HG02588 (cell line): ENCODE data around the gene KMT2A.
"Not testable (repeated sequence)": the region's sequence is repeated elsewhere in the genome, so short reads cannot be mapped to it uniquely, and the experiment has no call there.

Experiments used
- ATAC-seq: cut with Tn5 transposase; IDR thresholded peaks from one replicate; pipeline ENCODE4 v1.9.1; 2021; ENCODE audit warnings: mild to moderate bottlenecking, moderate library complexity; ENCODE audit not compliant: unreplicated experiment

KMT2A gene

DNA sequence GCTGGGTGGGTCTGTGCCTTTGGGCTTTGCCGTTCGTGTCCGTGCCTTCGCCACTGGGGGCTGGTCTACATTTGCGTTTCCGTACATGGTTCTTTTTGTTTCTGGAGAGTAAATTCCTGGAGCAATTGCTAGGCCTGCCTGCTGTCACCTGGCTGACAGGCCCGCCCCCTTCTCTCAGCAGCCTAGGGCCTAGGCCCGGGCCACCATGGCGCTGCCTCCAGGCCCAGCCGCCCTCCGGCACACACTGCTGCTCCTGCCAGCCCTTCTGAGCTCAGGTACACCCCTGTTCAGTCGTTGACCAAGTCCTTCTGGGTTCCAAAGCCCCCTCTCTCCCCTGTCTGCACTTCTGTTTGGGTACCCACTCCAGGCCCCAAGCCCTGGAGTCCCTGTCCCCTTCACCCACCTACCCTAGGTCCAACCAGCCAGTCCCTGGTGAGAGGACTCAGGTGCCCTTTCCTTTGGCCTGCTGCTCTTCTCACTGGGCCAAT lies 95.3 kb downstream of the KMT2A start:
- no peak for ATAC-seq

DNA sequence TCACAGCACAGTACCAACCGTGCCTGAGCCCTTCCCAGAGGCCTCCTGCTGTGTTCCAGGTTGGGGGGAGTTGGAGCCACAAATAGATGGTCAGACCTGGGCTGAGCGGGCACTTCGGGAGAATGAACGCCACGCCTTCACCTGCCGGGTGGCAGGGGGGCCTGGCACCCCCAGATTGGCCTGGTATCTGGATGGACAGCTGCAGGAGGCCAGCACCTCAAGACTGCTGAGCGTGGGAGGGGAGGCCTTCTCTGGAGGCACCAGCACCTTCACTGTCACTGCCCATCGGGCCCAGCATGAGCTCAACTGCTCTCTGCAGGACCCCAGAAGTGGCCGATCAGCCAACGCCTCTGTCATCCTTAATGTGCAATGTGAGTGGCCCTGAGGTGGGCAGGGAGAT lies 95.8 kb downstream of the KMT2A start:
- no peak for ATAC-seq

DNA sequence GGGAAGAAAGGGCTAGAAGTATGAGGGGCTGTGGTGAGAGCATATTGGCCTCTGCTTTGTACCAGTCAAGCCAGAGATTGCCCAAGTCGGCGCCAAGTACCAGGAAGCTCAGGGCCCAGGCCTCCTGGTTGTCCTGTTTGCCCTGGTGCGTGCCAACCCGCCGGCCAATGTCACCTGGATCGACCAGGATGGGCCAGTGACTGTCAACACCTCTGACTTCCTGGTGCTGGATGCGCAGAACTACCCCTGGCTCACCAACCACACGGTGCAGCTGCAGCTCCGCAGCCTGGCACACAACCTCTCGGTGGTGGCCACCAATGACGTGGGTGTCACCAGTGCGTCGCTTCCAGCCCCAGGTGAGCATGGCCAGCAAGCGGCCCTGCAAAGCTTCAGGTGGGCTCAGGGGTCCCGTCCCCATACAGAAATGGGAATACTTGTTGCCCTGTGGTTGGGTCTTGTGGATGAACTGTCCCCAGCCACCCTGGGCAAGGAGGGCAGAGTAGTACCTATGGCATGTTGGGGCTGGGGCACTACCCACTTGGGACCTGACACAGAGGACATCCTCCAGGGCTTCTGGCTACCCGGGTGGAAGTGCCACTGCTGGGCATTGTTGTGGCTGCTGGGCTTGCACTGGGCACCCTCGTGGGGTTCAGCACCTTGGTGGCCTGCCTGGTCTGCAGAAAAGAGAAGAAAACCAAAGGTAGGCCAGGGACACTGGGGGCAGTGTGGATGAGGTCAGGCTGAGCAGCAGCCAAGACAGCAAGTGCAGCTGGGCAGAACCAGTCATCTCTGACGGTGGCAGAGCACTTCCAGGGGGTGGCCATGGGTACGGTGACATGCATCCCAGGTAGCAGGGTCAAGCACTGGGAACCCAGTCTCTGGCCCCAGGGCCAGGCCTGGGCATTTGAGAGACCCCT lies 96.8 kb downstream of the KMT2A start:
- no peak for ATAC-seq

DNA sequence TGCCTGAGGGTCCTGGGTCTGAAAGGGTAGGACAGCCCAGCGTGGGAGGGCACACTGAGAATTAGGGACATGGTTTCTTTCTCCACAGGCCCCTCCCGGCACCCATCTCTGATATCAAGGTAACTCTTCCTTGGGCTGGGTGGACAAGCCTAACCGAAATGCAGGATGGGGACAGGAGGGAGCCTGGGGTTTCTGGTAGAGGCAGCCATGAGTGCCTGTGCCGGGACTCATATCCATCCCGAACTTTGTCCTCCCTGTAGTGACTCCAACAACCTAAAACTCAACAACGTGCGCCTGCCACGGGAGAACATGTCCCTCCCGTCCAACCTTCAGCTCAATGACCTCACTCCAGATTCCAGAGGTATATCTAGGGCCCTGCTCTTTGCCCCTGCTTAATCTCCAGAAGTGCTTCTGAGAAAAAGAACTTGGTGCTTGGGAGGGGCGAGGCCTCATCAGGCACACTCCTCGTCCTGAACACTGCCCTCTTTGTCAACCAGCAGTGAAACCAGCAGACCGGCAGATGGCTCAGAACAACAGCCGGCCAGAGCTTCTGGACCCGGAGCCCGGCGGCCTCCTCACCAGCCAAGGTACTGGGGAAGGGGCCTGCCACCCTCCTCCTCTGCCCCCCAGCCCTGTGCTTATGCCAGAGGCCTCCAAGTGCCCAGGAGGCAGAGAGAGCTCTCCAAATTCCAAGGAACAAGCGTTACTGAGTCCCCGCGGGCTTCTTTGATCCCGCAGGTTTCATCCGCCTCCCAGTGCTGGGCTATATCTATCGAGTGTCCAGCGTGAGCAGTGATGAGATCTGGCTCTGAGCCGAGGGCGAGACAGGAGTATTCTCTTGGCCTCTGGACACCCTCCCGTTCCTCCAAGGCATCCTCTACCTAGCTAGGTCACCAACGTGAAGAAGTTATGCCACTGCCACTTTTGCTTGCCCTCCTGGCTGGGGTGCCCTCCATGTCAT lies 97.8 kb downstream of the KMT2A start:
- ATAC-seq = no peak

DNA sequence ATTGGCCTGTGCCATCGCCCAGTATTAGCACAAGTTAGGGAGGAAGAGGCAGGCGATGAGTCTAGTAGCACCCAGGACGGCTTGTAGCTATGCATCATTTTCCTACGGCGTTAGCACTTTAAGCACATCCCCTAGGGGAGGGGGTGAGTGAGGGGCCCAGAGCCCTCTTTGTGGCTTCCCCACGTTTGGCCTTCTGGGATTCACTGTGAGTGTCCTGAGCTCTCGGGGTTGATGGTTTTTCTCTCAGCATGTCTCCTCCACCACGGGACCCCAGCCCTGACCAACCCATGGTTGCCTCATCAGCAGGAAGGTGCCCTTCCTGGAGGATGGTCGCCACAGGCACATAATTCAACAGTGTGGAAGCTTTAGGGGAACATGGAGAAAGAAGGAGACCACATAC lies 99.0 kb downstream of the KMT2A start:
- ATAC-seq = no peak

DNA sequence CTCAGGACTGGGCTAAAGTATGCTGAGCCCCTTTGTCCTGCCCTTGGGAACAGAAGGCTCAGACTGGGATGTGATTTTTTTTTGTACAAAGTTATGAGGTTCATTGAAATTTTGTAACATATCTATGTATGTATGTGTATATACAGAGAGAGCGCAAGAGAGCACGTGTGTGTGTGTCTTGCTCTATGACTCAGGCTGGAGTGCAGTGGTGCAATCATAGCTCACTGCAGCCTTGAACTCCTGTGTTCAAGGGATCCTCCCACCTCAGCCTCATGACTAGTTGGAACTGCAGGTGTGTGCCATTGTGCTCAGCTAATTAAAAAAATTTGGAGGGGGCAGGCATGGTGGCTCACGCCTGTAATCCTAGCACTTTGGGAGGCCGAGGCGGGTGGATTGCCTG lies 100.4 kb downstream of the KMT2A start:
- no peak for ATAC-seq

DNA sequence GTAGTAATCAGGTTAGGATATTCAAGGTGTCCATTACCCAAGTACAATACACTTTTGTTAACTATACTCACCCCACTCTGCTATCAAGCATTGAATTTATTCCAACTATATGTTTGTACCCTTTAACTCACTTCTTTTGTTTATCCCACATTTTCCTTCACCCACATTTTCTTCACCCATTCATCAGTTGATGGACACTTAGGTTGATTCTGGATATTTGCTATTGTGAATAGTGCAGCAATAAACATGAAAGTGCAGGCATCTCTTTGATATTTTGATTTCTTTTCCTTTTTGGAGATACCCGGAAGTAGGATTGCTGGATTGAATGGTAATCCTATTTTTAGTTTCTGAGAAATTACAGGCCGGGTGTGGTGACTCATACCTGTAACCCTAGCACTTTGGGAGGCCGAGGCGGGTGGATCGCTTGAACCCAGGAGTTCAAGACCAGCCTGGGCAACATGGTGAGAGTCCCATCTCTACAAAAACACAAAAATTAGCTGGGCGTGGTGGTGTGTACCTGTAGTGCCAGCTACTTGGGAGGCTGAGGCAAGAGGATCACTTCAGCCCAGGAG lies 101.2 kb downstream of the KMT2A start:
- ATAC-seq = no peak

DNA sequence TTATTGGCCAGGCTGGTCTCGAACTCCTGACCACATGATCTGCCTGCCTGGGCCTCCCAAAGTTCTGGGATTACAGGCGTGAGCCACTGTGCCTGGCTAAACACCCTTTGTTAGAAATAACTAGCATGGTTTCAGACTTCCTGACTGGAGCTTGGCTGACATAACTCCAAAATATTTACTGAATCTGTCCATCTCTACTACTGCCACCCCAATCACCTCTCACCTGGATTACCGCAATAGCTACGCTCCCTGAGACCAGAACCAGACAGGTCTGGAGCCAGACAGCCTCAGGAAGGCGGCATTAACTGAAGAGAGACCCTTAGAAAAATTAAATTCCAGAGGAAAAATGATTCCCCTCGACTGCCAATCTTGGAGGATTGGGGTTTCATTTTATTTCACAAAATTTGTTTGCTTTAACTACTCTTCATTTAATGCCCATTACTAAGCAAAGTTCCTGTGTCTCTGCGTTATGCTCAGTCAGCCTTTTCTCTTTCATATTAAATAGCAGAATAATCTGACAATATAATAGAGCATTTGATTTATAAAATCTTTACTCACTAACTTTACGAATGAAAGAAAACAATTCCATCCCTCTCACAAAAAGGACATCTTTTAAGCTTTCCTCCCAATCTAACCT lies 107.8 kb downstream of the KMT2A start:
- no peak for ATAC-seq

DNA sequence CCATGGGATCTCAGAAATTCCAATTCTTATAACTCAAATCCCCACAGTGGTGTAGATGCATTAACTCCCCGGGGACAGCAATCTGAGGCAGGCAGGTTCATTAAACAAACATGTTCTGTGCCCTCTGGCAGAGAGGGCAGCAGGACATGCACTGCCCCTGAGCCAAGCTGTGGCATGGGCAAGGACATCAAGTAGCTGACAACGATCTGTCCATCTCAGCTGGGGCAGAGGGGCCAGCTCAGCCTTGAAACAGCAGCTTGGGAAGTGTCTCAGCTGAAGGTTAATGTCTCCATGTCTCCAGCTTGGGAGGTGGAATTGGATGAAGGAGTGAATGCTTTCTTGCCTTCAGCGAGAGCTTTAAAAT lies 108.3 kb downstream of the KMT2A start:
- no peak for ATAC-seq

DNA sequence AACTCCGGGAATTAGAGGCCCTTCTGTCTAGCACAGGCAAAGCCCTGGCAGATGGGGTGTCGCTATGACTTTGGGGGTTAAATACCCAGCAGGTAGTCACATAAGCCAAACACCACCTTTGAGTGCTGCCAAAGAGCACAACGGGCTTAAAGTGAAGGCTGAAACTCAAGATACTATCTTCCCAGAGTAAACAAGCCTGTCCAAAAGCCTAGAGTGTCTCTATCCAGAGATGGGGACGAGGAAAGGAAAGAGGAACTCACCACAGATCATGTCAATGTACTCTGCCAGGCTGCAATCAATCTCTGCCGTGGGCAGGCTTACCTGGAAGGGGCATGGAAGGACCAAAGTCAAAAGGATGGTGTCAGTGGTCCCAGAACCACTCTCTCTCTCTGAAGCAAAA lies 109.2 kb downstream of the KMT2A start:
- ATAC-seq = no peak

DNA sequence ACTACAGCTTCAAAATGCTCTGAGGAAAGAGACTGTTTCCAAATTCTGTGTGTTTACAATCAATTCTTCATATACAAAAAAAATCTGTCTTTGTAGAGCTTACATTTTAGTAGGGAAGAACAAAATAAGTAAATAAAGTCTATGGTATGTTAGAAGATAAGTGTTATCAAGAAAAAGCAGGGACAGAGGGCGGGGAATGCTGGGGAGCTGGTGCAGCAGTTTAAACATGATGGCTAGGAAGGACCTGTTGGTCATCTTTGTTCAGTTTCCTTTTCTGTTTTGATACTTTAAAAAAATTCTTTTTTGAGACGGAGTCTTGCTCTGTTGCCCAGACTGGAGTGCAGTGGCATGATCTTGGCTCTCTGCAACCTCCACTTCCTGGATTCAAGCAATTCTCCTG lies 110.8 kb downstream of the KMT2A start:
- ATAC-seq = no peak

DNA sequence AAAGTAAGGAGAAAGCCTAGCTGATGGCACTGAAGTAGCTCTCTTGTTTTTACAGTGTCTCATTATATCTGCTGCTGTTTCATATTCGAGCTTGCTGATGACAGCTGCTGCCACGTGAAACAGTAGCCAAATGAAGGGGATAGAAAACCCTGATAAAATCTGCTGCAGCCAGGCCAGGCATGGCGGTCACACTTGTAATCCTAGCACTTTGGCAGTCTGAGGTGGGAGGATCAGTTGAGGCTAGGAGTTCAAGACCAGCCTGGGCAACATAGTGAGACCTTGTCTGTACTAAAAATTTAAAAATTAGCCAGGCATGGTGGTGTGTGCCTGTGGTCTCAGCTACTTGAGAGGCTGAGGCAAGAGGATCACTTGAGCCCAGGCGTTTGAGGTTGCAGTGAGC lies 116.0 kb downstream of the KMT2A start:
- no peak for ATAC-seq

DNA sequence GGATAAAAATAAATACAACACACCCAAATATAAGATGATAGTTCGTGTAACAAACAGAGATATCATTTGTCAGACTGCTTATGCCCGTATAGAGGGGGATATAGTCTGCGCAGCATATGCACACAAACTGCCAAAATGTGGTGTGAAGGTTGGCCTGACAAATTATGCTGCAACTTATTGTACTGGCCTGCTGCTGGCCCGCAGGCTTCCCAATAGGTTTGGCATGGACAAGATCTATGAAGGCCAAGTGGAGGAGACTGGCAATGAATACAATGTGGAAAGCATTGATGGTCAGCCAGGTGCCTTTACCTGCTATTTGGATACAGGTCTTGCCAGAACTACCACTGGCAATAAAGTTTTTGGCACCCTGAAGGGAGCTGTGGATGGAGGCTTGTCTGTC lies 124.5 kb downstream of the KMT2A start:
- ATAC-seq = no peak

DNA sequence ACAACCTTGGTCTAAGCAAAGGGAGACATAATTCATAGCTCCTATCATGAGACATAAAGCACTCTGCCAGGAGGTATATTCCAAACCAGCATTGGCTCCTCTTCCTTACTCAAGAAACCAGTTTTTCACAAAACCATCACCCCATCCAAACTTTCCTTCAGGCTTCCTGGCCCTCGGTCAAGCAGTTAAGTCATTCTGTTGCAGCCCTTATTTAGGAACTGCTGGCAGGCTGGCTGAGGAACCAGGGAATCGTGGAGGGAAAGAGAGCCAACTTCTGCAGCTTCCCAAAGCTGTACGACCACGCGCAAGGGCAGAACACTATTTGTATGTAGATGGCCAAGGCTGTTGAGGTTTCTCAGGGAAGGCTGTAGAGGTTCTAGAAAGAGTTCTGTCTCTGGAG lies 128.8 kb downstream of the KMT2A start:
- ATAC-seq = no peak

DNA sequence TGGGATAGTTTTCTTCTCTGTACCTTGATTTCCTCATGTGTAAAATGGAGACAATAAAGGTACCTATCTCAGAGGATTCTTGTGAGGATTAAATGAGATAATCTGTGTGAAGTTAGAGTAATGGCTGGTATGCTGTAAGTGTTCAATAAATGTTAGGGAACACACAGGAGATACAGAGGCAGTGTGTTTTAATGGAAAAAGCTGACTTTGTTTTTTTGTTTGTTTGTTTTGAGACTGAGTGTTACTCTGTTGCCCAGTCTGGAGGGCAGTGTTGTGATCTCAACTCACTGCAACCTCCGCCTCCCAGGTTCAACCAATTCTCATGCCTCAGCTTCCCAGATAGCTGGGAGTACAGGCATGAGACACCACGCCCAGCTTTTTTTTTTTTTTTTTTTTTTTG lies 133.4 kb downstream of the KMT2A start:
- no peak for ATAC-seq

DNA sequence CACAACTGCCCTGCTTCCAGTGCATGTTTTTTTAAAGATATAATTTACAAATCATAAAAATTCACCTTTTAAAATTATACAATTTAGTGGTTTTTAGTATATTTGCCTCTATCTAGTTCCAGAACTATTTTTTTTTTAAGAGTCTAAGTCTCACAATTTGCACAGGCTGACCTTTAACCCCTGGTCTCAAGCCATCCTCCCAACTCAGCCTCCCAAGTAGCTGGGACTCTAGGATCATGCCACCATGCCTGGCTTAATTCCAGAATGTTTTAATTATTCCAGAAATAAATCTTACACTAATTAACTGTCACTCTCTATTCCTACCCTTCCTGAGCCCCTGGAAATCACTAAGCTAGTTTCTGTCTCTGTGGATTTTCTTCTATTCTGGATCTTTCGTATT lies 134.5 kb downstream of the KMT2A start:
- no peak for ATAC-seq

DNA sequence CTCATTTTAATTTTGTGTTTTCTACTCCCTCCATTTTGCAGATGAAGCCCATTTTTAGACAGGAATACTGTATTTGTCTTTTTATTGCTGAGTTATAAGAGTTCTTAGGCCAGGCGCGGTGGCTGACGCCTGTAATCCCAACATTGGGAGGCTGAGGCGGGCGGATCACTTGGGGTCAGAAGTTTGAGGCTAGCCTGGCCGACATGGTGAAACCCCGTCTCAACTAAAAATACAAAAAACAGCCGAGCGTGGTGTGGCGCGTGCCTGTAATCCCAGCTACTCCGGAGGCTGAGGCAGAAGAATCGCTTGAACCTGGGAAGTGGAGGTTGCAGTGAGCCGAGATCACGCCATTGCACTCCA lies 135.4 kb downstream of the KMT2A start:
- not testable (repeated sequence) for ATAC-seq

DNA sequence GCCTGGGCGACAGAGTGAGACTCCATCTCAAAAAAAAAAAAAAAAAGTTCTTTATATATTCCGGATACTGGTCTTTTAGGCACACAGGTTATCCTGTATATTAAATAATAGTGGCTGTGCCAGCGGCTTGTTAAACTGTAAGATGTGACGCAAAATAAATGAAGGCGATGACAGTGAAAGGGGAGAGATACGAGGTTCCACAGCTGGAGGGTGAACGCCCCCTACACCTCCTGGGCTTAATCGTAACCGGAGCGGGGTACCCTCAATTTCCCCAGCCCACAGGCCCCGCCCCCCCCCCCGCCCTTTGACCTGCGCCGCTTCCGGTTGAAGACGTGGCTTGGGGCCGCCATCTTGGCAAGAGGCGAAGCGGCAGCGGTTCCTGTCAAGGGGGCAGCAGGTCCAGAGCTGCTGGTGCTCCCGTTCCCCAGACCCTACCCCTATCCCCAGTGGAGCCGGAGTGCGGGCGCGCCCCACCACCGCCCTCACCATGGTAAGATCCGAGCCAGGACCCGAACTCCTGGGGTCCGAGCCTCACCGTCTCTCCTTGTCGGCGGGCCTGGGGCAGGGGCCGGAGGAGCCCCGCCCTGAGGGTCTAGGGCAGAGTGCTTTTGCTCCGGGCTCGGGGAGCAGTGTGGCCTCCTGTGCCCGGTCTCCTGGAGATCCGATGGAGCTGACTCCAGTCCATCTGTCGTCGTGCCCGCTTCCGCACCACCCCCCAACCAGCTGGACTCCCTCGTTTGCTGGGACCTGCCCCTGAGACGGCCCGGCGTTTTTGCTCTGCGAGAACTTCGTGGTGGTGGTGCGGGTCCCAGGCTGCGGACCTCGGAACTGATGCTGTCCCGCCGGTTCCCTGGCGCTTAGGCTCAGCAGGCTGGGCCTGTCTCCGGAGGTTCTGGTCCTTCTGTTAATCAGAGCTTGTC lies 136.0 kb downstream of the KMT2A start, which contains the start of gene ARCN1:
ARCN1 (plus strand) TSS at position 349 of the 920 bp plus-strand sequence; CDS start at position 488, 139 bp downstream.
- ATAC-seq = peak; percentile 68

DNA sequence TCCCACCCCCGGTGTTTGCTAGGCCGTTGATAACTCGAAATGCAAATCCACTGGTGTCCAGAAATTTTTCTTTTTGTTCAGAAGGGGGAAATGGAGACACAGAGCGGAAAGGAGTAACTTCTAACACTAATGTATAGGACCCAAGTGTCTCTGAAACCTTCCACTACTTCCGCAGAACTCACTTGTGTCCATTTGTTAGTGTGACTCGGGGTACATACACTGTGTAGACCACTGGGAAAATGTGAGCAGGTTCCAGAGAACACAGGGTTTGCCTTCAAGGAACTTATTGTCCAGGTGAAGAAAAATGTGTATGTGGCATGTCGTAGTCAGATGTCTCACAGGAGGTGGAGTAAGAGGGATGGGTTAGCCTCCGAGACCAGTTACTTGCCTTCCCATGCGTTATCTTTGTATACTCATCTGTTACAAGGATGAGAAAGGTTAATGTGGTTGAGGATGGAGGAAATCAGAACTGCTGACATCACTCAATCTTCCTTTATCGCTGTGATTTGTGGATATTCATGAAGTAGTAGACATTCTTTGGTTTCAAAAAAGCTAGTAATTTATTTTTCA lies 136.8 kb downstream of the KMT2A start:
- peak; percentile 25 for ATAC-seq
